ENCODE results near the gene SLN.

- TF ChIP-seq CTCF (conservative IDR thresholded peaks at IDR 0.05 in 1 of 2, IDR thresholded peaks at IDR 0.05 in 1 of 2; ENCODE audit: extremely low read depth in 1 of 2, insufficient read depth in 1 of 2, low read depth in 1 of 2, low read length in 2 of 2) = no peak
- TF ChIP-seq EZH2 (IDR thresholded peaks at IDR 0.05; ENCODE audit: borderline replicate concordance, low read length) = no peak
These were observed 44.8 kb downstream of the SLN start for GRCh38 chr11:107666911-107667613.
